MG63 (cell line): Measurements from ENCODE around the gene ARHGAP1. TPM values are rescaled to one million over a fixed set of nuclear protein-coding genes. Genes with fewer than 3 reads are reported as not detected.

Experiments
- DNase-seq: peaks from one replicate; pipeline ENCODE4 v3.0.0-alpha.2; 2020
- H3K27me3 ChIP-seq: fragments of 250-450 bp; sonication (Bioruptor Pico); 2 replicates; pipeline ENCODE4 v1.5.1; 2020; ENCODE audit warnings: mild to moderate bottlenecking, moderate library complexity
- H3K36me3 ChIP-seq: fragments of 250-450 bp; sonication (Bioruptor Pico); 2 replicates; pipeline ENCODE4 v1.5.1; 2020; ENCODE audit warnings: mild to moderate bottlenecking, moderate library complexity
- H3K4me3 ChIP-seq: fragments of 250-450 bp; sonication (Bioruptor Pico); 2 replicates; pipeline ENCODE4 v1.5.1; 2020; ENCODE audit warnings: mild to moderate bottlenecking, moderate library complexity
- H3K9me3 ChIP-seq: fragments of 250-450 bp; sonication (Bioruptor Pico); 2 replicates; pipeline ENCODE4 v1.5.1; 2020; ENCODE audit warnings: mild to moderate bottlenecking, moderate library complexity
- total RNA-seq: library from RNA; depleted of rRNA; stranded (reverse); fragments of >200 nt; shearing (Covaris generic); gene quantifications from 2 replicates; pipeline ENCODE4 v1.2.3, GENCODE V29; 2014; ENCODE audit warnings: low replicate concordance; rRNA removed

The ARHGAP1 gene
- total RNA-seq, 1 experiment from 2014 or later, result 6.3 TPM

- H3K9me3 ChIP-seq, result no peaks in the 10 kb centered on the region
- no peak for DNase-seq
- H3K36me3 ChIP-seq, result peaks cover 17% of the 10 kb centered on the region
- H3K27me3 ChIP-seq, result no peaks in the 10 kb centered on the region
- no peak overlapping the region for H3K4me3 ChIP-seq
Measured at GRCh38 chr11:46641639-46642038, 58.8 kb downstream of the ARHGAP1 start.

- H3K36me3 ChIP-seq, result peaks cover 10% of the 10 kb centered on the region
- H3K4me3 ChIP-seq, result no peak overlapping the region
- H3K9me3 ChIP-seq, result no peaks in the 10 kb centered on the region
- no peak for DNase-seq
- no peaks in the 10 kb centered on the region for H3K27me3 ChIP-seq
Measured at GRCh38 chr11:46640036-46640788, 60.2 kb downstream of the ARHGAP1 start.

GRCh38 chr11:46639197-46639839 lies 61.1 kb downstream of the ARHGAP1 start:
- no peak overlapping the region for H3K4me3 ChIP-seq

GRCh38 chr11:46637546-46637945 lies 62.9 kb downstream of the ARHGAP1 start:
- H3K4me3 ChIP-seq, result no peak overlapping the region
- no peaks in the 10 kb centered on the region for H3K27me3 ChIP-seq
- DNase-seq, result no peak
- no peaks in the 10 kb centered on the region for H3K9me3 ChIP-seq
- H3K36me3 ChIP-seq, result peaks cover 7% of the 10 kb centered on the region

More at GRCh38 chr11:46639197-46639839, 61.1 kb downstream of the ARHGAP1 start:
- Histone ChIP-seq H3K36me3 (peaks cover 10% of the 10 kb centered on the region), H3K9me3 (no peaks in the 10 kb centered on the region), H3K27me3 (no peaks in the 10 kb centered on the region)
- DNase-seq, result no peak

GRCh38 chr11:46635557-46636139 lies 64.8 kb downstream of the ARHGAP1 start:
- no peaks in the 10 kb centered on the region for H3K27me3 ChIP-seq
- DNase-seq, result no peak
- H3K9me3 ChIP-seq, result no peaks in the 10 kb centered on the region
- no peak overlapping the region for H3K4me3 ChIP-seq
- H3K36me3 ChIP-seq, result peaks cover 8% of the 10 kb centered on the region

GRCh38 chr11:46633291-46634217 lies 66.9 kb downstream of the ARHGAP1 start:
- Histone ChIP-seq H3K27me3 (no peaks in the 10 kb centered on the region), H3K4me3 (no peak overlapping the region), H3K9me3 (no peaks in the 10 kb centered on the region), H3K36me3 (peaks cover 8% of the 10 kb centered on the region)
- no peak for DNase-seq

- Histone ChIP-seq H3K9me3 (no peaks in the 10 kb centered on the region), H3K27me3 (no peaks in the 10 kb centered on the region), H3K36me3 (peaks cover 8% of the 10 kb centered on the region), H3K4me3 (no peak overlapping the region)
- no peak for DNase-seq
Measured at GRCh38 chr11:46632502-46632901, 67.9 kb downstream of the ARHGAP1 start.

- Histone ChIP-seq H3K4me3 (no peak overlapping the region), H3K36me3 (peaks cover 8% of the 10 kb centered on the region), H3K27me3 (no peaks in the 10 kb centered on the region), H3K9me3 (no peaks in the 10 kb centered on the region)
- DNase-seq, result no peak
Measured at GRCh38 chr11:46631676-46632075, 68.7 kb downstream of the ARHGAP1 start.

- H3K36me3 ChIP-seq, result peaks cover 8% of the 10 kb centered on the region
- H3K4me3 ChIP-seq, result no peak overlapping the region
- no peaks in the 10 kb centered on the region for H3K27me3 ChIP-seq
- DNase-seq, result no peak
- H3K9me3 ChIP-seq, result no peaks in the 10 kb centered on the region
Measured at GRCh38 chr11:46630237-46630636, 70.2 kb downstream of the ARHGAP1 start.

GRCh38 chr11:46628961-46629360 lies 71.5 kb downstream of the ARHGAP1 start:
- no peak for DNase-seq
- Histone ChIP-seq H3K27me3 (no peaks in the 10 kb centered on the region), H3K36me3 (peaks cover 14% of the 10 kb centered on the region), H3K9me3 (no peaks in the 10 kb centered on the region), H3K4me3 (no peak overlapping the region)

Other genes with a start within 250 kb of the ARHGAP1 start
- gene AMBRA1, start 106.6 kb downstream of the ARHGAP1 start, total RNA-seq, result 17.0 and 17.7 TPM in 2 replicates
- 4.0 and 4.5 TPM in 2 replicates for gene HARBI1, start 83.4 kb downstream of the ARHGAP1 start, total RNA-seq
- gene ATG13, start 83.1 kb downstream of the ARHGAP1 start, total RNA-seq, result 41.2 and 48.0 TPM in 2 replicates
- 8.0 and 16.1 TPM in 2 replicates for gene ZNF408, start 412 bp upstream of the ARHGAP1 start, total RNA-seq
- gene F2, start 18.6 kb upstream of the ARHGAP1 start, total RNA-seq, result 0.46 TPM in 1 of 2 replicates, not detected in the other
- gene CKAP5, start 145.7 kb upstream of the ARHGAP1 start, total RNA-seq, result 61.6 and 65.4 TPM in 2 replicates
- gene LRP4, start 217.9 kb upstream of the ARHGAP1 start, total RNA-seq, result 0.03 TPM in 1 of 2 replicates, not detected in the other
- gene CSTPP1, start 236.1 kb upstream of the ARHGAP1 start, total RNA-seq, result 1.6 and 5.2 TPM in 2 replicates